Spleen (tissue), 11 donors: ENCODE data around the gene MALL. TPM values are rescaled to one million over a fixed set of nuclear protein-coding genes. Genes with fewer than 3 reads are reported as not detected.

ENCODE experiments used
- DNase-seq: peaks from one replicate; pipeline ENCODE4 v3.0.0-alpha.2; 2020
- H3K27ac ChIP-seq, 8 donors: fragments of 200-600 bp; sonication (generic) in 7 of 8; 1 replicate in 4 of 8; 2 replicates in 4 of 8; pipeline versions ENCODE4 v1.5.0 to v1.8.0; 2016 to 2021; ENCODE audit warnings: inconsistent platforms in 4 of 8, mild to moderate bottlenecking in 4 of 8, moderate library complexity in 1 of 8
- H3K27me3 ChIP-seq, 7 donors: fragments of 200-600 bp; sonication (generic) in 6 of 7; replicated peaks in 1 of 7; 1 replicate in 4 of 7; 2 replicates in 3 of 7; pipeline versions ENCODE4 v1.5.0 to v1.8.0; 2016 to 2021; ENCODE audit warnings: inconsistent platforms in 3 of 7, mild to moderate bottlenecking in 1 of 7
- H3K36me3 ChIP-seq, 6 donors: fragments of 200-600 bp; sonication (generic) in 5 of 6; 1 replicate in 4 of 6; 2 replicates in 2 of 6; pipeline versions ENCODE4 v1.5.0 to v1.8.0; 2016 to 2021; ENCODE audit warnings: inconsistent platforms in 2 of 6
- H3K4me1 ChIP-seq, 6 donors: fragments of 200-600 bp; sonication (generic) in 5 of 6; 1 replicate in 3 of 6; 2 replicates in 3 of 6; pipeline versions ENCODE4 v1.5.0 to v1.8.0; 2016 to 2021; ENCODE audit warnings: inconsistent platforms in 3 of 6
- H3K4me3 ChIP-seq, 8 donors: fragments of 200-600 bp; sonication (generic) in 7 of 8; 1 replicate in 4 of 8; 2 replicates in 4 of 8; pipeline versions ENCODE4 v1.5.0 to v1.8.0; 2016 to 2021; ENCODE audit warnings: inconsistent platforms in 4 of 8, mild to moderate bottlenecking in 4 of 8, moderate library complexity in 2 of 8
- H3K9me3 ChIP-seq, 8 donors: fragments of 200-600 bp; sonication (generic) in 7 of 8; 1 replicate in 4 of 8; 2 replicates in 4 of 8; pipeline versions ENCODE4 v1.5.0 to v1.8.0; 2016 to 2021; ENCODE audit warnings: inconsistent platforms in 4 of 8
- POLR2A ChIP-seq, 3 donors: fragments of 450-650 bp; IDR thresholded peaks; one replicate each; pipeline ENCODE4 v1.5.1; 2017; ENCODE audit warnings: antibody characterized with exemption in 3 of 3, mild to moderate bottlenecking in 1 of 3
- POLR2AphosphoS5 ChIP-seq, 3 donors: sonication (generic); formaldehyde crosslinking; IDR thresholded peaks; one replicate each; pipeline ENCODE4 v1.5.1; 2017; ENCODE audit warnings: antibody characterized with exemption in 3 of 3
- WGBS, 5 donors: extraction: QIAGEN DNeasy Blood & Tissue Kit in 3 of 5; methylation state at CpG; one replicate each; pipeline versions ENCODE4 v1.1.5 to v1.1.7; 2013 to 2018; 5-methylcytosine and 5-hydroxymethylcytosine counted together
- intact Hi-C: fragments of 100-400 bp; cut with DNase I; formaldehyde crosslinking; loops from one replicate; pipeline ENCODE4 v1.15.0; 2023; ENCODE audit warnings: low total_unique reads
- polyA plus RNA-seq, 3 donors: library from polyadenylated mRNA; stranded (reverse); fragments of 200-250 nt; gene quantifications; one replicate each; pipeline ENCODE4 v1.2.1, GENCODE V29; 2013
- total RNA-seq, 7 donors: library from RNA; depleted of rRNA in 3 of 7; stranded (reverse); fragments of >200 nt in 3 of 7; fragmentation: NEBNext Ultra II Directional in 4 of 7; extraction: Animal tissue kit (Norgen Biotek cat#: 25700) in 4 of 7; gene quantifications; one replicate each; pipeline versions ENCODE4 v1.1.0 to v1.2.1, GENCODE V29; 2016 to 2021
- TF ChIP-seq, protein P1 (sequence below), 11 experiments: fragments of 200-600 bp in 7 of 11; fragments of 450-650 bp in 4 of 11; sonication (generic) in 4 of 11; IDR thresholded peaks in 8 of 11; conservative IDR thresholded peaks in 3 of 11; 1 replicate in 7 of 11; 2 replicates in 4 of 11; pipeline versions ENCODE4 v1.4.0 to v1.8.0; 2016 to 2021; ENCODE audit warnings: antibody characterized with exemption in 11 of 11, inconsistent platforms in 4 of 11, mild to moderate bottlenecking in 1 of 11
- donor health status: healthy with polysubstance abuse.
- donor health status: DM: no; HTN: no; CAD: no; lungs with moderate emphysema.
- donor health status: DM: no; HTN: no; CAD: no.
- donor health status: Bipolar disorder and iron deficiency.
- donor health status: healthy.
- donor health status: DM: no; HTN: no; CAD: no.
- donor health status: DM: yes; HTN: yes; CAD: no.

The MALL gene
- total and polyA plus RNA-seq, 10 donors, result 1.7 to 14.5 (median 6.6) TPM

DNA sequence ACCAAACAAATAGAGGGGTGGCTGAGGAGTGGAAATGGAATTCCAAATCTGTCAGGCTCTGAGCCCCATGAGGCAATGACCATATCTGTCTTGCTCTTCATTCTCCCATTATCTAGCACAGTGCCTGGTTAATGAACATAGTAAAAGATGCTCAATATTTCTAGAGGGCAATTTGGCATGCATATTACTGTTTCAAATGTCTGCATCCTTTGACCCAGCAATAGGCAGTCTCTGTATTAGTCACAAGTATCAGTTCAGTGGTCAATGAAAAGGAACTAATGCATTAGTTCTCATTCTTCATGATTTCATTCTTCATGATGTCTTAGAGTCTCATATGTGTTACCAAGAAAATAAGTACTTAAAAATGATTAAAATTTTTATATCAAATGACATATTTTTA, 28.4 kb upstream of the MALL start:
- Histone ChIP-seq H3K27me3 (no peaks in the 10 kb centered on the region), H3K4me3 (no peak overlapping the region), H3K27ac (no peak overlapping the region), H3K36me3 (no peaks in the 10 kb centered on the region), H3K4me1 (no peaks in the 10 kb centered on the region), H3K9me3 (no peaks in the 10 kb centered on the region)
- TF ChIP-seq, protein P1, sequence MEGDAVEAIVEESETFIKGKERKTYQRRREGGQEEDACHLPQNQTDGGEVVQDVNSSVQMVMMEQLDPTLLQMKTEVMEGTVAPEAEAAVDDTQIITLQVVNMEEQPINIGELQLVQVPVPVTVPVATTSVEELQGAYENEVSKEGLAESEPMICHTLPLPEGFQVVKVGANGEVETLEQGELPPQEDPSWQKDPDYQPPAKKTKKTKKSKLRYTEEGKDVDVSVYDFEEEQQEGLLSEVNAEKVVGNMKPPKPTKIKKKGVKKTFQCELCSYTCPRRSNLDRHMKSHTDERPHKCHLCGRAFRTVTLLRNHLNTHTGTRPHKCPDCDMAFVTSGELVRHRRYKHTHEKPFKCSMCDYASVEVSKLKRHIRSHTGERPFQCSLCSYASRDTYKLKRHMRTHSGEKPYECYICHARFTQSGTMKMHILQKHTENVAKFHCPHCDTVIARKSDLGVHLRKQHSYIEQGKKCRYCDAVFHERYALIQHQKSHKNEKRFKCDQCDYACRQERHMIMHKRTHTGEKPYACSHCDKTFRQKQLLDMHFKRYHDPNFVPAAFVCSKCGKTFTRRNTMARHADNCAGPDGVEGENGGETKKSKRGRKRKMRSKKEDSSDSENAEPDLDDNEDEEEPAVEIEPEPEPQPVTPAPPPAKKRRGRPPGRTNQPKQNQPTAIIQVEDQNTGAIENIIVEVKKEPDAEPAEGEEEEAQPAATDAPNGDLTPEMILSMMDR (IDR thresholded peaks at IDR 0.05 in 8 of 11, conservative IDR thresholded peaks at IDR 0.05 in 3 of 11), result no peak
- no peak for TF ChIP-seq POLR2A (IDR thresholded peaks at IDR 0.05)
- no peak for TF ChIP-seq POLR2AphosphoS5 (IDR thresholded peaks at IDR 0.05)
- DNase-seq, result no peak
- intact Hi-C loops, result no loop called here

DNA sequence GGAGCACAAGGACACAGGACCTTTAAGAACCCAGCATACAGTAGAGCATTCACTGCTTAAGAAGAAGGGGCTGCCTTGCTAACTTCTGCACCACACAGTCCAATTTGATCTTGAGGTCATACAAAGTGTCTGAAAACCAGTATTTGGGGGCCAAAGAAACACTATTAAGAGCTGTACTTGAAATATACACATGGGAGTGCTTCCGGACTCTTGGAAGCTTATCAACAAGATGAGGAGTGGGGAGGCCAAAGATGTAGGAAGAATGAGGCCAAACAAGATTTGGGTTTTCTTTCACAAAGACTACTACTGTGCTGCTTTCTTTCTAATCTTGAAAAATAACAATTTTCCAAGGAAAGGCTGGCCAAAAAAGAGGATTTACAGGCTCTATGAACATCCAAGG, 24.8 kb upstream of the MALL start:
- H3K27me3 ChIP-seq, result no peaks in the 10 kb centered on the region
- H3K4me1 ChIP-seq, result no peaks in the 10 kb centered on the region
- no peaks in the 10 kb centered on the region for H3K9me3 ChIP-seq
- H3K4me3 ChIP-seq, result no peak overlapping the region
- 89 to 98% (median 92%) methylated on average over 1 of the region's 1 CpG for WGBS, 5 donors
- TF ChIP-seq, protein P1 (IDR thresholded peaks at IDR 0.05 in 8 of 11, conservative IDR thresholded peaks at IDR 0.05 in 3 of 11), result no peak
- TF ChIP-seq POLR2AphosphoS5 (IDR thresholded peaks at IDR 0.05) (no peak), POLR2A (IDR thresholded peaks at IDR 0.05) (no peak)
- H3K36me3 ChIP-seq, result no peaks in the 10 kb centered on the region
- no peak overlapping the region for H3K27ac ChIP-seq
- intact Hi-C loops, result no loop called here
- no peak for DNase-seq

DNA sequence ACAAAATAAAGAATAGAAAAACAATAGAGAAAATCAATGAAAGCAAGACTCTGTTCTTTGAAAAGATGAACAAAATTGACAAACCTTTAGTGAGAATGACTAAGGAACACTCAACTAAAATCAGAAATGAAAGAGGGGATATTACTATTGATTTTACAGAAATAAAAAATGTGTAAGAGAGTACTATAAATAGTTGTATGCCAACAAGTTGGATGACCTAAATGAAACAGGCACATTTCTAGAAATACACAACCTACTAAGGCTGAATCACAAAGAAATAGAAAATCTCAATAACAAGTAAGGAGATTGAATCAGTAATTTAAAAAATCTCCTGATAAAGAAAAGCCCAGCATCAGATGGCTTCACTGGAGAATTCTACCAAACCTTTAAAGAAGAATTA, 18.4 kb upstream of the MALL start:
- no peak for DNase-seq
- peaks cover 0 to 31% (median 28%) of the 10 kb centered on the region in 8 donors for H3K9me3 ChIP-seq
- no peaks in the 10 kb centered on the region for H3K4me1 ChIP-seq
- TF ChIP-seq POLR2A (IDR thresholded peaks at IDR 0.05) (no peak), POLR2AphosphoS5 (IDR thresholded peaks at IDR 0.05) (no peak)
- TF ChIP-seq, protein P1 (IDR thresholded peaks at IDR 0.05 in 8 of 11, conservative IDR thresholded peaks at IDR 0.05 in 3 of 11), result no peak
- no peaks in the 10 kb centered on the region for H3K36me3 ChIP-seq
- H3K27ac ChIP-seq, result no peak overlapping the region
- H3K4me3 ChIP-seq, result no peak overlapping the region
- intact Hi-C loops, result no loop called here
- H3K27me3 ChIP-seq, result no peaks in the 10 kb centered on the region

DNA sequence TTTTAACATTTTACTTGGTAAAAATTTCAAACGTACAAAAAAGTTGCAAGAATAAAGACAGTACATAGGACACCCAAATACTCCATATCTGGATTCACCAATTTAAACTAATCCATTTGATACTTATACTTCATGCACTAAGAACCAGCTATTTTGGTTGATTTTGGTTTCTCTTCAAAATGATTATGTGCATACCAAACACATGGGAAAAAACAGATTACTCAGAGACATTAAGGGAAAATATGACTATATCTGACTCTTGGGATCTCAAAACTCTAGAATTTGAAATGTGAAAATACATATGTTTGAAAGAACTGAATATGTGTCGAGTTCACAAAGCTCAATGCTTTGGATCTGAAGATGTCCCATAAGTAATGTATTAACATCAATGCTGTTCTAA, 15.5 kb upstream of the MALL start:
- intact Hi-C loops, result no loop called here
- no peaks in the 10 kb centered on the region for H3K27me3 ChIP-seq
- 77 to 91% (median 85%) methylated on average over 2 of the region's 2 CpGs for WGBS, 5 donors
- H3K9me3 ChIP-seq, result peaks cover 0 to 31% (median 28%) of the 10 kb centered on the region in 8 donors
- no peak for DNase-seq
- H3K4me1 ChIP-seq, result no peaks in the 10 kb centered on the region
- H3K27ac ChIP-seq, result no peak overlapping the region
- H3K4me3 ChIP-seq, result no peak overlapping the region
- TF ChIP-seq POLR2A (IDR thresholded peaks at IDR 0.05), result no peak
- TF ChIP-seq POLR2AphosphoS5 (IDR thresholded peaks at IDR 0.05), result no peak
- TF ChIP-seq, protein P1 (IDR thresholded peaks at IDR 0.05 in 8 of 11, conservative IDR thresholded peaks at IDR 0.05 in 3 of 11), result no peak
- H3K36me3 ChIP-seq, result no peaks in the 10 kb centered on the region
